NCI-H2107 (cell line): ENCODE data around the gene COBL.

Experiments
- DNase-seq: peaks from one replicate; lab custom pipeline; 2025; lab: John Stamatoyannopoulos, UW

The COBL gene, protein sequence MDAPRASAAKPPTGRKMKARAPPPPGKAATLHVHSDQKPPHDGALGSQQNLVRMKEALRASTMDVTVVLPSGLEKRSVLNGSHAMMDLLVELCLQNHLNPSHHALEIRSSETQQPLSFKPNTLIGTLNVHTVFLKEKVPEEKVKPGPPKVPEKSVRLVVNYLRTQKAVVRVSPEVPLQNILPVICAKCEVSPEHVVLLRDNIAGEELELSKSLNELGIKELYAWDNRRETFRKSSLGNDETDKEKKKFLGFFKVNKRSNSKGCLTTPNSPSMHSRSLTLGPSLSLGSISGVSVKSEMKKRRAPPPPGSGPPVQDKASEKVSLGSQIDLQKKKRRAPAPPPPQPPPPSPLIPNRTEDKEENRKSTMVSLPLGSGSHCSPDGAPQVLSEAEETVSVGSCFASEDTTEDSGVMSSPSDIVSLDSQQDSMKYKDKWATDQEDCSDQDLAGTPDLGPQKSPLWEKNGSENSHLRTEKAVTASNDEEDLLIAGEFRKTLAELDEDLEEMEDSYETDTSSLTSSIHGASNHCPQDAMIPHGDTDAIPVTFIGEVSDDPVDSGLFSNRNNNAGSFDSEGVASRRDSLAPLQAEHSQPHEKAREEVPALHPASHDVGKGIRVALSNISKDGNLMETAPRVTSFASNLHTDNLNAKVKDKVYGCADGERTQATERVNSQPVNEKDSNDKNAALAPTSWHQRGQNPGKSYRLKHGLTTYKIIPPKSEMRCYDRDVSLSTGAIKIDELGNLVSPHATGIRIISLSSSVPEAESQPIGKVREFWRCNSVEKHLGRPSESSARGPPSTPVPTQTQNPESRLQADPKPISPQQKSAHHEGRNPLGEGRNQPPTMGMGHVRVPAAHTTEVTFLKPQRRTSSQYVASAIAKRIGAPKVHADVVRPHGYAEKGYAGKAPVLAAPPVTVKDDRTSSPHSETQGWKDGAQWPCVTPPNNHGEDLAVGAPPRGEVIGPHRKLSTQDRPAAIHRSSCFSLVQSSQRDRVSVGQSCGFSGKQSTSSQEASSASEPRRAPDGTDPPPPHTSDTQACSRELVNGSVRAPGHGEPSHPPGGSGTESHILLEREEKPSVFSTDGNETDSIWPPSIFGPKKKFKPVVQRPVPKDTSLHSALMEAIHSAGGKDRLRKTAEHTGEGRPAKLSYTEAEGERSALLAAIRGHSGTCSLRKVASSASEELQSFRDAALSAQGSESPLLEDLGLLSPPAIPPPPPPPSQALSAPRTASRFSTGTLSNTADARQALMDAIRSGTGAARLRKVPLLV

DNA sequence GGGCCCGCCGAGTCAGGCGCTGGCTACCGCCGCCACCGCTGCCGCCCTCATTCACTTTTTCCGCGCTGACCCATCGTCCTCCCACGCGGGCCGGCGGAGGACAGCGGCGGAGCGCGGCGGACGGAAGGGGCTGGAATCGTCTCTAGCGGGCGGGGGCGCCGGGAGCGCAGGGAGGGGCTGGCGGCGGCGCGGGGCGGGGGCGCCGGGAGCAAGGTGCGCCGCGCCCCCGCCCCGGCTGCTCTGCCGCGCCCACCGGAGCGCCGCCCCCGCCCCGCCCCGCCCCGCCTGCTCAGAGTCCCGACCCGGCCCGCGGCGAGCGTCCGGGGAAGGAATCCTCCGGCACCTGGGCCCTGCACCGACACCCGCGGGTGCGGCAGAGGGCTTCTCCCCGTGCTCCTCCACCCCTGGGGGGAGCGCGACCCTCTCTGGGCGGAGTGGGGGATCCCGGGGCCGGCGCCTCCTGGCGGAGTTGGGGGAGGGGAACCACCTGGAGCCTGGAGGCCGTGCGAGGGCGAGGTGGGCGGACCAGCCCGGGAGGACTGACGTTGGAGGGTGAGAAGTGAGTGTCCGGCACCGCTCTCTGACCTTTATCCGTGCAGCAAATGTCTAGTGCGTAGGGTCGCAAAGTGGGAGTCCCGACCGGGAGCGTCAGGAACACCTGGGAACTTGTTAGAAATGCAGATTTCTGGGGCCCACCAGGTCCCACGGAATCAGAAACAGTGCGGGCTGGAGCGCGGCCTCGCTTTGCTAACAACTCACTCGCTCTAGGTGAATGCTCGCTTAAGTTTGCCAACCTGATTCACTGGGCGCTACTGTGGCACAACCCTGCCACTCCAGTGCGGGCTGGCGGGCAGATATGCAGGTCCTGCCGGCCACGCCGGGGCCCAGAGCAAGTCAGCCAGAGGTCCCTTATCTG, at the start of gene COBL:
COBL (minus strand) TSS at position 144 of the 916 bp plus-strand sequence. CDS start 176 bp downstream, outside the sequence.
- no peak for DNase-seq

DNA sequence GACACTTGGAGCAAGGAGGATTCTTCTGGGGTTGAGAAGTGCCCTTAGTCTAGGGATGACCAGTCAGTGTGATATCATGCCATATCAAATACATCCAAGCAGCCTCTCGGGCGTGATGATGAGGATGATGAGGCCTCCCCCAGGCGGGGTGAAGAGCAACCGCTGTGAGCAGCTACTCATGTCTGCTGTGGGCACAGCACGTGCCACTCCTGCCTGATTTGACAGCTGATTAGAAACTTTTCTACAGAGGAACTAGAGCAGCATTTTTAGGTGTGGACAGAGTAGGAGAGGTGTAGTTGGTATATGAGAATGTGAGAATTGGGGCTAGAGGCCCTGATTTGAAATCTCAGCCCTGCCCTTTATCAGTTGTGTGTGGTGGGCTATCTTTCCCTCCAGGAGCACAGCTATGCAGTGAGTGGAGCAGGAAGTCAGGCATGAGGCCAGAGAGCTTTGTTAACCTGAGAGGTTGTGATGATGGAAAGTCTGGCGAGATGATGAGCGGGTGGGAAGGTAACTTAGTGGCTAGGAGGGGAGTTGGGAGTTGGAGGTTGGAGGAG, 49.6 kb upstream of the COBL start:
- DNase-seq = no peak

DNA sequence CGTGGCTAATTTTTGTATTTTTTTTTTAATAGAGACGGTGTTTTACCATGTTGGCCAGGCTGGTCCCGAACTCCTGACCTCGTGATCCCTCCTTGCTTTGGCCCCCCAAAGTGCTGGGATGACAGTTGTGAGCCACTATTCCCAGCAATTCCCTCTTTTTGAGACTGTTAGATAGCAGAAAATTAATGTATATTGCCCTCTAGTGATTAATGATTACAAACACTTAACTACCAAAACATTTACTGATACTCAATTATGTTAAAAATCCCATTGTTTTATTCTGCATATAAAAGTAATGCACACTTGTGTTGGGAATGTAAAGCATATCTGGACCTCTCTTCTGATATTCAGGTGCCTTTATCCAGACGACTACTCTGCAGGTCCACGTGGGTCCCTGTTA, 41.2 kb upstream of the COBL start:
- DNase-seq = no peak

DNA sequence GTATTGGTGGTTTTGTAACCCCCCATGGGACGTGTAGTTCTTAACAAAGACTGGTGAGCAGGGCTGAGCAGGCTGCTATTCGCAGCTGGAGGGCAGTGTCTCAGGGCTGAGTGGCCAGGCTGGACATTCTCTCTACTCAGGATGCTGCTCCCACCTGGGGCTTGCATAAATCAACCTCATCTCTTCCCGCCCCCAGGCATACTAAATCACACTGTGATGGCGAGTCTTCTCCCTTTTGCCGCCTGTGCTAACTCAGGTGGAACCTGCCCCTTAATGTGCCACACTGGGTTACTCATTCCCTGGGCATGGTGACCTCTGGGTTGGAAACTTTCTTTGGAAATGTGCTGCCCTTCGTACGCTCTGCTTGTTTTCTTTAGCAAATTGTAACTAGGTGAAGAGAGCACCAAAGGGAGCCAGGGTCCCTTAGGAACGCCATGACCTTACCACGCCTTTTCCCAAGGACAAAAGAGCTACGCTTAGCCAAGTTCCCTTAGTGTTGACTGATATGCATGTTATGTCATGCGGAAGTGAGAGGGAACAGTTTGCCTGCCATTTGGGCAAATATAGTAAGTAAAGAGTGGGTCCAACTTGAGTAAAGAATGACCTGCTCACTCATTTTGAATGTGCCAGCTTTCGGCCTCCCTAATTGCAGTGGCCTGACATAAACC, 40.4 kb upstream of the COBL start:
- DNase-seq = no peak

DNA sequence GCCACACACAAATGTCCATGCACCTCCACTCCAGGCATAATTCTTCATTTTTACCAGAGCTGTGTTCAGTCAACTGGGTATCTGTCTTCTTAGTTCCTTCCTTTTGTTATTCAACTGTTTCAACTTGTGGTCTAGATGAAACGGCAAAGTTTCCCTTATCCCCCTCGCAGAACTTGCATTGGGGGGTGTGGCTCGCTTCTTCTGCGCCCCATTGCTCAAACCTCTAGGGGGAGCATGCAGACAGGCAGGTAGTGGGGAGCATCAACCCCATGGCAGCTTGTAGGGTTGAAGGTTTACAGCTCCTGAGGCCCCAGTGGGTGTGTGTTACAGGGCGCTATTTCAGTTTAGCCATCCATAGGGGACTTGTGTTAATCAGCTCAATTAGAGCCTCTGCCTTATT, 38.3 kb upstream of the COBL start:
- DNase-seq = no peak

DNA sequence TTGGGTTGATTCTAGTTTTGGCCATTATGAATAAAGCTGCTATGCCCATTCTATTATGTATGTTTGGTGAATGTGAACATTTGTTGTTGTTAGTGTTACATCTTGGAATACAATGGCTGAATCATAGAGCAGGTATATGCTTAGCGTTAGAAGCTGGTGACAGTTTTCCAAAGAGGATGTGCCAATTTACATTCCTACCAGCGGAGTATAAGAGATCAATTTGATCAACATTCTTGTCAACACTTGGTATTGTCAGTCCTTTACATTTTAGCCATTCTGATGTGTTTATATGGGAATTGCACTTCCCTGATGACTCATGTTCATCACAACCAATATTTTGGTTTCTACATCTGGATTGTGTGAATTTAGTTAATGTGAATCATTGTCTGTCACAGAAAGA, 37.8 kb upstream of the COBL start:
- DNase-seq = no peak

DNA sequence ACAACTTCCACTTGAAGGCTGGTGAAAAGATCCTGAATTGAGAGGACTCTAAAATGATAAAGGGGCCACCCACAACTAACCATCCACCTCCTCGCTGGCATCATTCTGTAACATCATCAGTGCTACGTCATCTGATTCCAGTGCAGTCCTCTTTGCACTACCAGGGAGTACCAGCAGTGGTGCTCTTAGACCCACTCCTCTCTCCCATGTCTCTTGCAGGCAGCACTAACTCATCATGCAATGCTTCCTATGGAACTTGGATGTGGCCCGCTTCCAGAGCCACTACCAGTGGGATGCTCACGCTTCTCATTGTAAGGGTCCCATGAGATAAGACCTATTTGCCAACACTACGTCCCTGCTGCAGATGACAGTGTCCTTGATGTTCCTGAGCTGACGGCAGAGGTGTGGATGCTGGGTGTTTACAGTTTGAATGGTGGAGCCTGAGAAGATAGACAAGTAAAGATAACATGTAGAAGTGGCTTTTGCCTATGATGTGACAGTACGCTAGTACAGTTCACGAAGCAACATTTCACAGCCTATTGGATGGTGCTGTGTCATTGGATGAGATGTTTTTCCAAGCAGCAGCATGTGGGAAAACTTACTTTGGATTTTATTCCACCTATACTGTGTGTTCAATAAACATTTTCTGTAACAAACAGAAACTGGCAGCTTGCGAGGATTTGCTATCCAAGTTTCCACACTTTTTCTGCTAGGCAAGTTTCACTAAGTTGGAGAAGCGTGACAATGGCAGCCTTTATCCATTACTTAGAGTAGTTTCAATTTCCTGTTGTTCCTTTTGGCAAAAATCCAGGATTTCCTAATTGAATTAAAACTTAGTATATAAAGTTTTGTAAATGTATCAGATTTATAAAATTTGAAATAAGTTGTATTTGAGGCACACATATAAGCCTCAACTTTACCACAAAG, 35.8 kb upstream of the COBL start:
- no peak for DNase-seq

DNA sequence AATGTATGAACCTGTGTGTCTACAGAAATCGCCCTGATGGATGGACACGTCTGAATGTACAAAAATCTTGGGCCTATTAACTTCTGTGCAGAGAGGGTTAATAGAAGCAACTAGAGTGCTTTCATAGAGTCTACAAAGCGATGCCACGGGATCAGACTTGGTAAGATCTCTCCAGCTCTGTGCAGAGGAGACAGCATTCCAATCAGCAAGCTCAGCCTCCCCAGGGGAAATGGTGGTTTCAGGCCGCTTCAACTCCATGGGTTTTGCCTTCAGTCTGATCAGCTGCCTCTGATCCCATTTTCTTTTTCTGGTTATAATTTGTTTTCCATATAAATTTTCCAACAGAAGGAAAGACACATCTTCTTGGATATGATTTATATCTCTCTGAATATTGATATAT, 35.1 kb upstream of the COBL start:
- no peak for DNase-seq

DNA sequence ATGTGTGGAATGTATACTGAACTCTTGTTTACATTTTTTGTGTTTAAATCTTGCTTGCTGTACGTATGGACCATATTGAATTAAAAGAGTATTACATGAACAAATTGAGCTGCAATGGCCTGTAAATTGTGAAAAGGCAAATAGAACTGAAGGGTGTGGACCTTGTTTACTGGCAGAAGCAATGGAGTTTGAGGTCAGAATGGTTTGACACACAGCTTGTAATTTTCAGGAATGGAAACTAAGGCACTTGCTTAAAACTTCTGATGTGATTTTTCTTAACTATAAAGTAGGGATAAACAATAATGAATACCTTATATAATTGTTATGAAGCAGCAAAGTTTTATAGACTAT, 33.9 kb upstream of the COBL start:
- DNase-seq = no peak

DNA sequence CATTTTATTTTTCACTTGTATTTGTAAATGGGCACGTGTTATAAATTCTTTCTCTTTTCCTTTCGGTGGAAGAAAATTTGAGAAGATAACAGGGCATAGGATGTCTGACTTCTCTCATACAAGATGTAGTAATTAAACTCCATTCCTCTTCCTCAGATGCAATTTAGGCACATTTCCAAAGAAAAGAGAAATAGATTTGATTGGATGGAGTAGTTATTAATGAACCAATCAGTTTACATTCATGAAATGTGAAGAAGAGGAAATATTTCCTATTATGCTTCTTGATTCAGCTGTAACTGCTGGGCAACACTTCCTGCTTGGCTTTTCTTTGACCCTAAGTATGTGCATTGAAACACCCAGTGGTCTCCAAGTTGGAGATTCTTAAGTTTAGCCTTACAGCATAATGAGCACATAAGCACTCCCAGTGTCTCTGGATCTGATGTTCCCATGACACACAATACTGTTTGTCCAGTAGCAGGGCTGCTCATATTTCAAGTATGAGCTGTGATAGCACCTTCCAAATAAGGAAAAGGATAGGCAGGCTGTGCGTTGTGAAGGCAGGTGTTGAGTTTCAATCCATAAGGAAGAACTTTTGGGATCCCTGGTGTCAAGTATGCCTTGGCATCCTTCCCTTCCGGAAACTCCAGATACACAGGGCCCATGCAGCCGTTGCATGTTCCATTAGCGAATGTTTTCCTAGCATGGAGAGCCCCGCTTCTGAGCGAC, 33.4 kb upstream of the COBL start:
- DNase-seq = peak; percentile 95

DNA sequence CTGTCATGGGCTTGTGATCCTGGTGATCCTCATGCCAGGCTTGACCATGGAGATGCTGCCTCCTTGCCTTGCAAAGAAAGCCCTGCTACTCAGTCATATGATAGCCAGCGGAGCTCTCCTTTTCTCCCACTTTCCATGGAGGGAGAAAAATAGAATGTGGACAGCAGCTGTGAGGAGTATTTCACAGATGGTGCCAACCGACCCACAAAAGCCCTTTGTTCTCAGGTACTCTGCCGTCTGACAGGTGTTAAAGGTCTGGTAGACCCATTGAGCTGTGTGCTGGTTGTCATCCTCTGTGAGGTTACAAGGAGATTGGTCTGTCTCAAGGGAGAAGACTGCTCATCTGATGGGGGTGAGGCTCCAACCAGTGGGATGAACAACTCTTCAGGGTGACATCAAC, 29.5 kb upstream of the COBL start:
- DNase-seq = peak; percentile 65

DNA sequence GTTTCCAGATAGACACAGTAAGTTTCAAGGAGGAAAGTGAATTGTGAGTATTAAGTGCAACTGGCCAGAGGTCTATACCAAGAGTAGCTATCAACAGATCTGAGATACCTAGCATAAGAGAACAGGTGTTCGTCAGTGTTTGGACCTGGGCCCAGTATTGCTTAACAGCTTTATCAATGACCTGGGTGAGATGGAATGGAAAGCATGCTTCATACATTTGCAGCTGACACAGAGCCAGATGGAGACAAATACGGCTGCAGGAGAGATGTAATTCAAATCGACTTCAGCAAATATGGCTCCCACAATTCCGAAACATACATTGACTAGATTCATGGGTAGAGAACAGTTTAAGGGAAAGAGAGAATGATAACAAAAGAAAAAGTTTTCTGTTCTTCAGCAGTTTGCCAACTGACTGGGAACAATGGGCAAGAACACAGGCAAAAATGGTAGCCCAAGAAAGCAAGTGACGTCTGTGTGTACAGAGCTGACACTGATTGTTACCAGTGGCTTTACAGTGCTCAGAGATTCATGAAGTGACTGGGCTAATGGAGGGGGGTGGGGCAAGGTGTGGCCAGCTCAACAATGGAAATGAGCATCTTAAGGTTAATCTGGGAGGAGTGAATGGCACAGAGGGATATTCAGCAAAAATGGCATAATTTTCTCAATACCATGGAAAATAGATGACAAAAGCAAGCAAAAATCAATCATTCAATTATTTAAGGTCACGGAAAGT, 28.0 kb upstream of the COBL start:
- DNase-seq = peak; percentile 78

DNA sequence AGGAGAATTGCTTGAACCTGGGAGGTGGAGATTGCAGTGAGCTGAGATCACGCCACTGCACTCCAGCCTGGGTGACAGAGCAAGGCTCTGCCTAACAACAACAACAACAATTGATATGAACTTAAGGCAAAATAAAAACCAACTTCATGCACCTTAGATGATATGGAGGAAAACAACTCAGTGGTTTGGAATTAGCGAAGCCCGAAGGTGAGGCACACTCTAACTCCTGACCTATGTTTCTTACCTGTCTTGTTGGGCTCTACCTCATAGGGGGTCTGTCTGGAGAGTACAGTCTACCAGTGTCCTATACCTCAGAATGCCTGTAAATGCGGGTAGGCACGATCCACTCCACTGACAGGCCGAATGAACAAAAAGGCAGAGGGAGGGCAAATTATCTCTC, 24.3 kb upstream of the COBL start:
- no peak for DNase-seq

DNA sequence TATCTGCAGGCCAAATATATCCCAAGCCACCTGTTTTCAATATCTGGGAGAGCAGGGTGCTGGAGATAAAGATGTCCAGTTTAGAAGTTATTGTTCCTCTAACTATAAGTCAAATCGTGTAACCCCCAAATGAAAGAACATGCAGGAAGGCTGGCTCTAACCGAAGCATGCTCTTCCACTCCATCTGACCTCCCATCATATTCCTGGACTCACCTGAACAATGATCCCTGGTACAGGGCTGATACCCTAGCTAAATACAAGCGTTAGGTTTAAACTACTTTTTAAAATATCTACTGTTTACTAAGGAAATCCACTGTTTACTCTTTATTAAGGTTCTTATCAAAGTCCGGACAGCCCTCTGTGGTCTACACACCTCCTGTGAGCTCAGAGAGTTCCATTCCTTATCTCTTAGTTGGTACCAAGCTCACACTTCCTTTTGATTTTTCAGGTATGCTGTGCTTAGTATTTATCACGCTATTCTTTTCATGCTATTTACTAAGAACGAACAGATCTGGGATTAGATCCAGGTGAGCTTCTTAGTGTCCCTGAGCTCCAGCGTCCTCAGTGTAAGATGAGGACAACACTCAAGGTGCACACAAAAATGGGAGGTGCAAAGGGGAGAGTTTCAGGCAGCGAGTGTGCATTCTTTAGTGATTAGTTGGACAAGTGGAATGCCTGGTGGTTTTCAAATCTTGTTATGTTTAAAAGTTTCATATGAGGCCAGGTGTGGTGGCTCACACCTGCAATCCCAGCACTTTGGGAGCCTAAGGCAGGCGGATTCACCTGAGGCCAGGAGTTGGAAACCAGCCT, 23.6 kb upstream of the COBL start:
- no peak for DNase-seq

DNA sequence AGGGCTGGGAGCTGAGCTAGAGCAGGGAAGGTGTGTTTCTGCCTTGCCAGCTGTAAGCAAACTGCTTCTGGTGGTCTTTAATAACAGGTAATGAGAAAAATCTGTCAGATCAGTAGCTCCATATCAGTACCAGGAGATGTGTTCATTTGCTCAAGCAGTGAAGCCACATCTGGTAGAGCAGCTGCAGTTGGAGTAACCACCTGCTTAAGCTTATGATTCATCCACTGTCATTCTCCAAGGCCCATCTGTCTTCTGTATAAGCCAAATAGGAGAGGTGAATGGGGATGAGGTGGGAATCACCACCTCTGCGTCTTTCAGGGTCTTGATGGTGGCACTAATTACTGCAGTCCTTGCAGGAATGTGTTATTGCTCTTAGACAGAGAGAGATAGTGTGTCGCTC, 18.4 kb upstream of the COBL start:
- no peak for DNase-seq

DNA sequence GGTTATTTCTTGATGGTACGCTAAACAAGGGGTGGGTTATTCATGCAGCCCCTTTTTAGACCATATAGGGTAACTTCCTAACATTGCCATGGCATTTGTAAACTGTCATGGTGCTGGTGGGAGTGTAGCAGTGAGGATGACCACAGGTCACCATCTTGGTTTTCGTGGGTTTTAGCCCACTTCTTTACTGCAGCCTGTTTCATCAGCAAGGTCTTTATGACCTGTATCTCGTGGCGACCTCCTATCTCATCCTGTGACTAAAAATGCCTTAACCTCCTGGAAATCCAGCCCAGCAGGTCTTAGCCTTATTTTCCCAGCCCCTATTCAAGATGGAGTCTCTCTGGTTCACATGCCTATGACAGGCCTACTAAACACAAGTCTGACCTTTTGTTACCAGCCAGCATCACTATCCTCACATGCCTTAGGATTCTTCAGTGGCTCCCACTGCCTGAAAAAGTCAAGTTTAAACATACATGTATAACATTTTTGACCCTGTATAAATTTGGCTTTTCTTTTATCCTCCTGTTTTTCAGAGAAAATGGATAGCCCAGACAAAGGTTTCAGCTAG, 13.2 kb upstream of the COBL start:
- DNase-seq = no peak

DNA sequence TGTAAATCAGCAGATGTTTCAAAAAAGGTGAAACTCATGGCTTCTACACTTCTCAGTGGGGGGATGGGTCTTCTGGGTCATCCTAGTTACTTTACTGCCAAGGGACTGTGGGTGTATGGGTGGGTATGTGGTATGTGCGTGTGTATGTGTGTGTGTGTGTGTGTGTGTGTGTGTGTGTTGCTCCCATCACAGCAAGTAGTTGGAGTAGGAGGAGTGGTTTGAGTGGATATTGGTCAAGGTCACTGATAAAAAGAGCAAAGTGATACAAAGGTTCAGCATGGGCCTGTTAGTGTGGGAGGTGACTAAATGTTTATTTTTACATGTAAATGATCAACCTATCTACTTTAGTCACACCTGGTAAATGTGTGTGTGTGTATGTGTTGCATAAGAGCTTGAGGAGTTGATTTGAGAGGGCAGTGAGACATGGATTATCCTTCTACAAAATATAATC, 11.8 kb upstream of the COBL start:
- DNase-seq = no peak
